Dedifferentiated amniotic fluid mesenchymal stem cell (primary cell): Measurements from ENCODE around the gene GTF3A.

Experiments
- DNase-seq: peaks from one replicate; pipeline ENCODE4 v3.0.0-alpha.2; 2016; ENCODE audit errors: extremely low spot score

Gene GTF3A

DNA sequence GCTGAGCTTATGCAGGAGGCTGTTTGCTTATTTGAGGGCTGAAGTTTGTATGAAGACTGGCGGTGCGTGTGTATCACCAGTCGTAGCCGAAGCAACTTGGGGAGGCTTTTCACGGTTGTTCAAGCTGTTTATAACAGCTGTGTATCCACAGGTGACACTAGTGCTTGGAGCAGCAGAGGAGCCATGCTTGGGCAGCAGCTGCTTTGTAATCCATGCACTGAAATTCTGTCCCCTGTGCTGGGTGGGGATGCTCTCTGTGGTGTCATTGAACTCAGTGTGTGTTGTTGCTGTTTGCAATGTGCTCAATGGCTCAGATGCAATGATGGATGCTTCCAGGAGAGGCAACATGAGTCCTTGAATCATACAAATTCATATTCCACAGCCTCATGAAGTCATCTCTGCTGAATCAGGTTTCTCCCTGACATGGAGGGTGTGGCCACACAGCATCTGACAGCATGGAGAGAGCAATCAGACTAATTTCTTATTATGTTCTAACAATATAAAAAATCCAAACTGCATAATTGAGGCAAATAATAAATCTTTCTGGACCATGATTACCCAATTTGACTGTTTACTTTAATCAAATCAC, 18.8 kb upstream of the GTF3A start:
- no peak for DNase-seq

GRCh38 chr13:27406178-27406939, 18.1 kb upstream of the GTF3A start:
- no peak for DNase-seq

DNA sequence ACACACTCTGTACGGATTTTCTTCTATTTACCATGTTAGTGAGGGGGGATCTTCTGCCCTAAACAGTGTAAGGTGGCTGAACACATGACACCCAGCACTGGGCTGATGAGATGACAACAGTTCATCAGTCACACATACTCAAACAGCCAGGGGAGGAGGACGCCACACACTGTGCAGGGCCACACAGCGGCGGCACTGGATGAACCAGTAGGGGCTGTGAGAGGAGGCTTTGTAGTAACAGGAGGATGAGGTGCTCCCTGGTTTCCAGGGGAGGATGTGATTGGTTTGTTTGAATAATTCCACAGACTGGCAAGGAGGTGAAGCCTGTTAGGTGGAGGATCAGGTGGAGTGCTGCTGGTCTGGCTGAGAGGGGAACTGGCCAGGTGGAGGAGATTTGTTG, 16.3 kb upstream of the GTF3A start:
- no peak for DNase-seq

- no peak for DNase-seq
Measured at GRCh38 chr13:27409013-27409412, 15.4 kb upstream of the GTF3A start.

- no peak for DNase-seq
Measured at GRCh38 chr13:27411341-27411740, 13.1 kb upstream of the GTF3A start.

DNA sequence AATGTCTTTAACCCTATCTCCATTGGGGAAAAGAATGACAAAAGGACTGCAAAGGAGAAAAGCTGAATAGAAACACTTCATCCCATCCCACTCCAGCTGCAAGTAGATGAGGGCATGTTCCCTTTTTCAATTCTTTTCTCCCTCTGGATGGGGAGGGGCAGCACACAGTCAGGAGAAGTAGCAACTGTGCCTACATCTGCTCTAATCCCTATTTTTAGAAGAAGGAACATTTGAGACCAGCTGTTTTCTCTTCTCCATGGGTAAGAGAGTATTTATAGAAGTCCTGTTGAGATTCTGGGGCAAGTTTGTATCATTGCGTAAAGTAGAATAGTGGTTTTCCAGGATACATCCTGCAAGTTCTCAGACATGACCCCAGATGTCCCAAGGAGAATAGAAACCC, 9.3 kb upstream of the GTF3A start:
- DNase-seq, result no peak

GRCh38 chr13:27419328-27419727, 5.1 kb upstream of the GTF3A start:
- no peak for DNase-seq

GRCh38 chr13:27421101-27421871, 3.1 kb upstream of the GTF3A start:
- no peak for DNase-seq

GRCh38 chr13:27423333-27423732, 1.1 kb upstream of the GTF3A start:
- DNase-seq, result no peak

- DNase-seq, result no peak
Measured at GRCh38 chr13:27425158-27425917, 919 bp downstream of the GTF3A start.

DNA sequence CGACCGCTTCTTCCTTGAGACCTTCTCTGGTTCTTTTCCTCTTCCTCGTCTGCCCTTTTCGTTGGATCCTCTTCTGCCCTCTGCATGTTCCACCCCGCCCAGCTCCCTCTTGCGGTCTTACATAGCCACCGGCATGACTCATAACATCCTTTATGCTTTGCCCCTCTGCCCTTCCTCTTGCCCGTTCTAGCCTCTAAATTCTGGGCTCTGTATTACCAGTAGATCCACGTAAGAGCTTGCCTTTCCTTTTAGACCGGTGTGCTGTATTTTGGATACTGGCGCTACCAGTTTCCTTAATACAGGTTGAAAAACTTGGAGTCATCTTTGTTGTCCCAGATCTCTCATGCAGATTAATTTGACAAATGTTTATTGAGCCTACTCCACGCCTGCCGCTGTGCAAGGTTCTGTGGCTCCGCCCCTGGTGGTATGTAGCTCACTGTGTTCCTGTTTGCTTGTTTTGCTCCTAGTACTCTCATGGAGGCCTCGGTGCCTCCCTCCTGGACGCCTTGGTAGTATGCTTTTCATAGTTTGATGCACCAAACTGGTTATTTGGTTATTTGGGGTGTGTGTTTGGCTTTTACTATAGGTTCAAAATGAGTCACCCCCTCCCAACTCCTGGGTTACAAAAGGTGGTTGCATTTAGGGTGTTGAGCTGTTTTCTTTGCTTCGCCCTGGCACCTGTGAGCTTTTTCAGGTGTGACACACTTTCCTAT, 1.7 kb downstream of the GTF3A start:
- DNase-seq, result peak; percentile 42

- DNase-seq, result no peak
Measured at GRCh38 chr13:27427641-27428040, 3.2 kb downstream of the GTF3A start.

DNA sequence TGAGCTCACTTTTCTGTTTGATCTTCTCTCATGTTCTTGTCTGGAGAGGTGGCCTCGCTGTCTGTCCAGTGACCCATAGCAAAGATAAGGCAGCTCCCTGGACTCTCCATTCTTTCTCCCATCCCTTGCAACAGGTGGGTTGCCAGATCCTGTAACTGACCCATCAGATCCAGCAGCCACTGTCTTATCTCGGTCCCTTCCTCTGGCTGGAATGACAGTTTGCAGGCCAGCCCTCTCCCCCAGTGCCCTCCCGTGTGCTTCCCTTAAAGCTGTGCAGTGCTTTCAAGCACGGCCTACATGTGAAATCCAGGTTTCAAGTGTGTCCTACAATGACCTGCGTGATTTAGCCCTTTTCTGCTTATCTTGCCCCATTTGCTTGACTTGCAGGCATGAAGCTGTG, 3.7 kb downstream of the GTF3A start:
- DNase-seq, result no peak

DNA sequence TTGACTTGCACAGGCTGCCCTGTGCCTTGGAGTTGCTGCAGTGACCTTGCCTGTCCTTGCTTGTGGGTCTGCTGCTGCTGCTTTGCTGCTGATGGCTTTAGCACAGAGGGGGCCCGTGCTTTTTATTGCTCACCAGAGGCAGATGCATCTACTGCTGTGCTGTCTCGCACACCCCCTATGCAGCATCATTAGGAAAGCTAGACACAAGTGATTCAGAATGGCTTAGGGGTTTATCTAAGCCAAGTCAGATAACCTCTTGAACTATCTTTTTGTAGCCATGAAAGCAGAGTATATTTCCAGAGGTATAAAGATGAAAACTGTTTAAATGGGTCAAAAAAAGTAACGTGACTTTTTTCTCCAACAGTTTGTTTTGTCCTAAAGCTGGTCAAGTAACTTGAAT, 7.8 kb downstream of the GTF3A start:
- DNase-seq, result no peak

DNA sequence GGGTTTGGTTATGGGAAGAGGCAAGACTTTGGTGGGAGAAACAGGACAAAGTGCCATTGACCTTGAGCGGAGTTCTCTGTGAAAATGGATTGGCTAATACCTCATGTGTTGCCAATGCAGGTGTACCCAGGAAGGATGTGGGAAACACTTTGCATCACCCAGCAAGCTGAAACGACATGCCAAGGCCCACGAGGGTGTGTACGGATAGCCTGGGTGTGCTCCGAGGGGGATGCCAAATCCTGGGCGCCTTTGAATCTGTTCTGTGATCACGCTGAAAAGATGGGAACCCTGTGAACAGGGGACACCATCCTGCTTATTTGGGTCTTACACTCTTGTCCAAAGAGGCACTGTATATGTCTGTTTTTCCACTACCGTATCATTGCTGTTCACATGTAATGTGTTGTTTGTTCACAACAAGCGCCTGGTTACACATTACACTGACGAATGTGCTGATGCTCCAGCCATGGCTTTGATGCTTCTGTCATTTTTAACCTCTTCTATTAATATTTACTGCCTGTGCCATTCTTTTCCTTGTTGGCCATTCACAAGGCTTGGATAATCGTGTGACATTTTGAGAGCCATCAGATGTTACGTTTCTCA, 8.3 kb downstream of the GTF3A start:
- no peak for DNase-seq

GRCh38 chr13:27437126-27437525, 12.7 kb downstream of the GTF3A start:
- DNase-seq, result no peak

- DNase-seq, result no peak
Measured at GRCh38 chr13:27440408-27440807, 16.0 kb downstream of the GTF3A start.

- DNase-seq, result no peak
Measured at GRCh38 chr13:27442071-27442647, 17.7 kb downstream of the GTF3A start.

GRCh38 chr13:27442797-27443196, 18.4 kb downstream of the GTF3A start:
- DNase-seq, result no peak

- no peak for DNase-seq
Measured at GRCh38 chr13:27446986-27447583, 22.7 kb downstream of the GTF3A start.
